Upper lobe of left lung (tissue), 6 donors: ENCODE results near the gene ZNF846. TPM values are rescaled to one million over a fixed set of nuclear protein-coding genes. Genes with fewer than 3 reads are reported as not detected.
"Not testable (repeated sequence)": the region's sequence is repeated elsewhere in the genome, so short reads cannot be mapped to it uniquely, and the experiment has no call there.

Source experiments
- ATAC-seq, 2 donors: fragments of 200-7000 bp; cut with Tn5 transposase; one replicate each; pipeline ENCODE4 v1.9.1; 2022; ENCODE audit warnings: mild to moderate bottlenecking in 2 of 2, moderate library complexity in 2 of 2; ENCODE audit not compliant: low FRiP score in 2 of 2
- DNase-seq, 2 donors: peaks; one replicate each; pipeline ENCODE4 v3.0.0-alpha.2; 2019 to 2020
- H3K27ac ChIP-seq, 4 donors: fragments of 200-600 bp; sonication (generic); one replicate each; pipeline ENCODE4 v1.5.1; 2016 to 2019
- H3K27me3 ChIP-seq, 4 donors: fragments of 200-600 bp; sonication (generic); one replicate each; pipeline ENCODE4 v1.5.1; 2017 to 2019
- H3K36me3 ChIP-seq, 4 donors: fragments of 200-600 bp; sonication (generic); one replicate each; pipeline ENCODE4 v1.5.1; 2016 to 2019
- H3K4me1 ChIP-seq, 4 donors: fragments of 200-600 bp; sonication (generic); one replicate each; pipeline ENCODE4 v1.5.1; 2018 to 2019
- H3K4me3 ChIP-seq, 4 donors: fragments of 200-600 bp; sonication (generic); one replicate each; pipeline ENCODE4 v1.5.1; 2017 to 2019; ENCODE audit warnings: mild to moderate bottlenecking in 2 of 4, moderate library complexity in 1 of 4
- H3K9me3 ChIP-seq, 4 donors: fragments of 200-600 bp; sonication (generic); one replicate each; pipeline ENCODE4 v1.5.1; 2018 to 2019
- EP300 ChIP-seq, 4 donors: sonication (generic); formaldehyde crosslinking; IDR thresholded peaks; one replicate each; pipeline ENCODE4 v1.5.1; 2017; ENCODE audit warnings: antibody characterized with exemption in 4 of 4, control low read depth in 2 of 4
- POLR2A ChIP-seq, 4 donors: fragments of 450-650 bp; IDR thresholded peaks; one replicate each; pipeline ENCODE4 v1.5.1; 2016 to 2017; ENCODE audit warnings: antibody characterized with exemption in 4 of 4, mild to moderate bottlenecking in 2 of 4
- POLR2AphosphoS5 ChIP-seq, 2 donors: sonication (generic); formaldehyde crosslinking; IDR thresholded peaks; one replicate each; pipeline ENCODE4 v1.5.1; 2017; ENCODE audit warnings: antibody characterized with exemption in 2 of 2
- WGBS, 2 donors: methylation state at CpG; one replicate each; pipeline ENCODE4 v1.1.5; 2017 to 2018; 5-methylcytosine and 5-hydroxymethylcytosine counted together
- total RNA-seq, 6 donors: library from RNA; depleted of rRNA in 4 of 6; stranded (reverse); fragments of >200 nt in 4 of 6; gene quantifications; one replicate each; pipeline versions ENCODE4 v1.1.0 to v1.2.1, GENCODE V29; 2016 to 2021
- TF ChIP-seq, protein P1 (sequence below), 6 experiments: fragments of 450-650 bp in 4 of 6; fragments of 200-600 bp in 2 of 6; sonication (generic) in 2 of 6; IDR thresholded peaks; one replicate each; pipeline ENCODE4 v1.5.1; 2016 to 2019; ENCODE audit warnings: antibody characterized with exemption in 6 of 6
- donor health status: DM: no; HTN: no; CAD: no; lungs with moderate emphysema.
- donor health status: DM: no; HTN: yes; CAD: no; lungs with severe emphysema.

The ZNF846 gene
- total RNA-seq, 6 donors from 2014 or later, result 5.6 to 36.7 (median 15.0) TPM

- Histone ChIP-seq H3K36me3 (no peaks in the 10 kb centered on the region), H3K4me3 (peak overlapping the region; percentile 61 to 94 (median 72)), H3K4me1 (peaks cover 4 to 15% (median 6%) of the 10 kb centered on the region in 4 donors), H3K9me3 (no peaks in the 10 kb centered on the region), H3K27ac (peak overlapping the region; percentile 85 to 98 (median 92)), H3K27me3 (no peaks in the 10 kb centered on the region)
- TF ChIP-seq EP300 (IDR thresholded peaks at IDR 0.05), result no peak
- peak in 1 of 4 donors; percentile 18 for TF ChIP-seq POLR2A (IDR thresholded peaks at IDR 0.05)
- TF ChIP-seq, protein P1, sequence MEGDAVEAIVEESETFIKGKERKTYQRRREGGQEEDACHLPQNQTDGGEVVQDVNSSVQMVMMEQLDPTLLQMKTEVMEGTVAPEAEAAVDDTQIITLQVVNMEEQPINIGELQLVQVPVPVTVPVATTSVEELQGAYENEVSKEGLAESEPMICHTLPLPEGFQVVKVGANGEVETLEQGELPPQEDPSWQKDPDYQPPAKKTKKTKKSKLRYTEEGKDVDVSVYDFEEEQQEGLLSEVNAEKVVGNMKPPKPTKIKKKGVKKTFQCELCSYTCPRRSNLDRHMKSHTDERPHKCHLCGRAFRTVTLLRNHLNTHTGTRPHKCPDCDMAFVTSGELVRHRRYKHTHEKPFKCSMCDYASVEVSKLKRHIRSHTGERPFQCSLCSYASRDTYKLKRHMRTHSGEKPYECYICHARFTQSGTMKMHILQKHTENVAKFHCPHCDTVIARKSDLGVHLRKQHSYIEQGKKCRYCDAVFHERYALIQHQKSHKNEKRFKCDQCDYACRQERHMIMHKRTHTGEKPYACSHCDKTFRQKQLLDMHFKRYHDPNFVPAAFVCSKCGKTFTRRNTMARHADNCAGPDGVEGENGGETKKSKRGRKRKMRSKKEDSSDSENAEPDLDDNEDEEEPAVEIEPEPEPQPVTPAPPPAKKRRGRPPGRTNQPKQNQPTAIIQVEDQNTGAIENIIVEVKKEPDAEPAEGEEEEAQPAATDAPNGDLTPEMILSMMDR (IDR thresholded peaks at IDR 0.05), result peak in 1 of 6 experiments; percentile 2
- TF ChIP-seq POLR2AphosphoS5 (IDR thresholded peaks at IDR 0.05), result no peak
- ATAC-seq (peak; percentile 47 to 63), DNase-seq (peak; percentile 49 to 93)
- WGBS, 2 donors, result 34 to 35% methylated on average over 18 to 20 of the region's 36 CpGs
Observed at GRCh38 chr19:9793071-9793591, 24.6 kb upstream of the ZNF846 start.

DNA sequence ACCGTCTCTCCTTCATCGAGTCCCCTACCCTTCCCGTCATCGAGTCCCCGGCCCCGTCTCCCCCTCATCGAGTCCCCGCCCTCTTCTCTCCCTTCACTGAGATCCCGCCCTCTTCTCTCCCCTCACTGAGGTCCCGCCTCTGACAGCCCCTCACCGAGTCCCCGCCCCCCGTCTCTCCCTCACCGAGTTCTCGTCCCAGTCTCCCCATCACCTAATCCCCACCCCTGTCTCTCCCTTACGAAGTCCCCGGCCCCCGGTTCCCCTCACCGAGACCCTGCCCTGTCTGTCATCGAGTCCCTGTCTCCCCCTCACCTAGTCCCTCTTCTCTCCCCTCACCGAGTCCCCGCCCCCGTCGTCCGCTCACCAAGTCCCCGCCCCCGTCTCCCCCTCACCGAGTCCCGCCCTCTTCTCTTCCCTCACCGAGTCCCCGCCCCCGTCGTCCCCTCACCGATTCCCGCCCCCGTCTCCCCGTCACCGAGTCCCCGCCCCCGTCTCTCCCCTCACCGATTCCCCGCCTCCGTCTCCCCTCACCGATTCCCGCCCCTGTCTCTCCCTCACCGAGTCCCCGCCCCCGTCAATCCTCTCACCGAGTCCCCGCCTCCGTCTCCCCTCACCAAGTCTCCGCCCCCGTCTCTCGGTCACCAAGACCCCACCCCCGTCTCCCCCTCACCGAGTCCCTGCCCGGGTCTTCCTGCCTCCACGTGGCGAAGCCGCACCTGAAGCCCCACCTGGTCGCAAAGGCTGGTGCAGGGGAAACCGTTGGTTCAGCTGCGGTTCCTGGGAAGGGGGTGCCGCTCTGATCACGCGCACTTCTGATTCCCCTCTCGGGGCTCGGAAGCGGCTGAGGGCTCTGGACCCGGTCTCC, 23.9 kb upstream of the ZNF846 start:
- peaks cover 4 to 15% (median 6%) of the 10 kb centered on the region in 4 donors for H3K4me1 ChIP-seq
- H3K36me3 ChIP-seq, result no peaks in the 10 kb centered on the region
- peak overlapping the region; percentile 85 to 98 (median 92) for H3K27ac ChIP-seq
- 1 to 4% methylated on average over 21 to 33 of the region's 70 CpGs for WGBS, 2 donors
- no peaks in the 10 kb centered on the region for H3K9me3 ChIP-seq
- H3K4me3 ChIP-seq, result peak overlapping the region; percentile 61 to 94 (median 72)
- DNase-seq (peak; percentile 92 to 96), ATAC-seq (peak; percentile 88 to 92)
- TF ChIP-seq EP300 (IDR thresholded peaks at IDR 0.05) (no peak), POLR2AphosphoS5 (IDR thresholded peaks at IDR 0.05) (peak in 1 of 2 donors; percentile 42)
- TF ChIP-seq, protein P1 (IDR thresholded peaks at IDR 0.05), result peak in 2 of 6 experiments; percentile 20 to 26
- no peaks in the 10 kb centered on the region for H3K27me3 ChIP-seq

DNA sequence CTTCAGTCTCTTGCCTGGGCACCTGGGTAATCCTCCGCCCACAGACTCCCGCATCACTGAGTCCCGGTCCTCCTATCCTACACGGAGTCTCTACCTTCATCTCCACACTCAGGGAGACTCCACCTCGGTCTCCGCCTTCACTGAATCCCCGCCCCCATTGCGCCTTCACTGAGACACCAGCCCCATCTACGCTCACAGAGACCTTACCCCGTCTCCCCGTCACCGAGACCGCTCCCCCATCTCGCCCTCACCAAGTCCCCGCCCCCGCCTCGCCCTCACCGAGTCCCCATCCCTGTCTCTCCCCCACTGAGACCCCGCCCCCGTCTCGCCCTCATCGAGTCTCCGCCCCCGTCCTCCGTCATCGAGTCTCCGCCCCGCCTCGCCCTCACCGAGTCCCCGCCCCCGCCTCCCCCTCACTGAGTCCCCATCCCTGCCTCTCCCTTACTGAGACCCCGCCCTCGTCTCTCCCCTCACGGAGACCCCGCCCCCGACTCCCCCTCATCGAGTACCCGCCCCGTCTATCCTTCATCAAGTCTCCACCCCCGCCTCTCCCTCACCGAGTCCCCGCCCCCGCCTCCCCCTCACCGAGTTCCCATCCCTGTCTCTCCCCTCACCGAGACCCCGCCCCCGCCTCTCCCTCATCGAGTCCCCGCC, 23.1 kb upstream of the ZNF846 start:
- Histone ChIP-seq H3K36me3 (no peaks in the 10 kb centered on the region), H3K27ac (peak overlapping the region; percentile 85 to 98 (median 92)), H3K27me3 (no peaks in the 10 kb centered on the region), H3K4me3 (peak overlapping the region; percentile 26 to 94 (median 70)), H3K4me1 (peaks cover 5 to 15% (median 6%) of the 10 kb centered on the region in 4 donors), H3K9me3 (no peaks in the 10 kb centered on the region)
- DNase-seq (peak; percentile 96 to 97), ATAC-seq (peak; percentile 87 to 94)
- TF ChIP-seq EP300 (IDR thresholded peaks at IDR 0.05) (no peak), POLR2A (IDR thresholded peaks at IDR 0.05) (peak in 2 of 4 donors; percentile 23 to 35), POLR2AphosphoS5 (IDR thresholded peaks at IDR 0.05) (peak in 1 of 2 donors; percentile 56)
- TF ChIP-seq, protein P1 (IDR thresholded peaks at IDR 0.05), result no peak
- 1 to 4% methylated on average over 19 to 20 of the region's 50 CpGs for WGBS, 2 donors

- H3K9me3 ChIP-seq, H3K27me3 ChIP-seq, H3K36me3 ChIP-seq, DNase-seq, ATAC-seq: not testable (repeated sequence)
- Histone ChIP-seq H3K4me3 (peak overlapping the region in 3 of 4 donors; percentile 61 to 94 (median 78)), H3K27ac (peak overlapping the region; percentile 58 to 98 (median 78)), H3K4me1 (peaks cover 5 to 21% (median 12%) of the 10 kb centered on the region in 4 donors)
- 82 to 91% methylated on average over 6 of the region's 6 CpGs for WGBS, 2 donors
Observed at GRCh38 chr19:9791073-9791367, 22.5 kb upstream of the ZNF846 start.

GRCh38 chr19:9789579-9789978, 21.0 kb upstream of the ZNF846 start:
- not testable (repeated sequence) for H3K27ac ChIP-seq, DNase-seq, H3K9me3 ChIP-seq, H3K27me3 ChIP-seq, H3K36me3 ChIP-seq, H3K4me3 ChIP-seq, ATAC-seq
- peaks cover 10 to 26% (median 15%) of the 10 kb centered on the region in 4 donors for H3K4me1 ChIP-seq
- 49 to 64% methylated on average over 5 of the region's 5 CpGs for WGBS, 2 donors
